ENCODE data around the gene GMPR.

The GMPR gene

DNA sequence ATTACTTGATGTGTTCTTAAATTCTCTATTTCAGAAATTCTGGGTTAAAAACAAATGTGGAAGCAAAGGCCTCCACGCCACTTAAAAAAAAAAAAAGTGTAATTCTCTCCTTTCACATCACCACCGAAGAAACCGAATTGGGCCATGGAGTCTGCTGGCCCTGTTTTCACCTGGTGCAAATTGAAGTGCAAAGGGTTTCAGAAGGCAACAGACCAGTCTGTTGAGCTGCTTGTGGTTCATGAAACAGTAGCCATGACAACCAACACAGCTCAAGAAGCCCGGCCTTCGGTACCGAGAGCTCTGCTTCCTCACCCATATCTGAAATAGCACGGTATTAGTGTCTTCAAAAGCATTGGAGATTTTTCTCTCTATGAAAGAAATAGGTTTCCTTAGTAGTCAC is 63.1 kb downstream of the GMPR start:
- H3K4me3 ChIP-seq (ENCODE audit: low read depth, low read length): no peak overlapping the region
- no peak for TF ChIP-seq CTCF (IDR thresholded peaks at IDR 0.05; ENCODE audit: low read depth, low read length)

DNA sequence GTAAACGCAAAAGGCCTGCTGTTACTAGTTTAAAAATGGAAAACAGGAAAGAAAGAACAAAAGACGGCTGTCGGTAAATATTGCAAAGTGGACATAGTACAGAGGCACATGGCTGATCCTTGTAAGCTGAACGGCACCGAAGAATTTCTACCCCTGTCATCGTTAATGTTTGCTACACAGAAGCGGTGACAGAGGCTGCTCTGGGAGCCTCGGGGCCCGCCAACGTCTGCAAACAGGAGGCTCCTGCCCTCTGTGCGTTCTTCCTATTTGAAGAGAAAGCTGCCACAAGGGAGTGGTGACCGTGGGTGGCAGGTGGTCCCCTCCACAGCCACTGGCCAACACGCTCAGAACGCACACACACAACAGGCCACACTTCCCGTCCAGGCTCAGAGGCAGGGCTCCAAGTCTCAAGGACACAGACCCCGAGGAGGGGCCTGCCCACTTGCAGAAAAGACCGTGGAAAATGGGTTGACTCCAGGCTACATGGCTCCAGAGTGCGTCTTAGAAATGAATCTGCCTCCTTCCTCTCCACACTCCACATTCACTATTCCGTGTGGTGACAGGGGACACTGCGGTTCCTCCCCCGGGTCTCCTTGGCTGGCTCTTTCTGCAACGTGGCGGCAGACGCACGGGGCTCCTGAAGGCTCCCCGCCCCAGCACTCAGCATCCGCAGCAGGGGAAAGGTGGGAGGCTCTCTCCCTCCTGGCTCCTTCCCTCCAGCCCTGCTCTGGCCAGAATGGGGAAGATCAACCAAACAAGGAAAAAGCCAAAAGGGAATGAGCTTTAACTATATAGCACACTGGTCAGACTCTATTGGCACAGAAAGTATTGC is 64.5 kb downstream of the GMPR start:
- H3K4me3 ChIP-seq (ENCODE audit: low read depth, low read length): no peak overlapping the region
- TF ChIP-seq CTCF (IDR thresholded peaks at IDR 0.05; ENCODE audit: low read depth, low read length): no peak

DNA sequence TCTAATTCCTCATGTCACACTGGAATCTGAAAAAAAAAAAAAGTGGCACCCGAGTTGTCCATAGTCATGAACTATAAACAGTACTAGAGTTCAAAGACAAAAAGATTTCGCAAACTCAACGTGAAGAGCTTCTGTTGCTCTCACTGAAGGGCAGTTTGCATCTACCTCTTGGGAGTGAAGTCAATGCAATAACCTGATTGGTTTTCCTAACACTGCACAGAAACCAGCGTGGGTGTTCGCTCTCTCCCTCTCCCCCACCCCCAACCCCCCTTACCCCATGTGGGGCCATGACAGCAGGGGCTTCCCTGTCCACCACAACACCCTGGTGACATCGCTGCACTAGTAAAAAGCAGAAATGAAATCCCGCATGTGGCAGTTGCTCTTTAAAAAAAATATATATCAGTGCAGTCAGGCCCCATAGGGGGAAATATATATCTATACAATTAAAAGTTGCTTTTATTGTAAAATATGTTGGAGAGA is 66.9 kb downstream of the GMPR start:
- no peak overlapping the region for H3K4me3 ChIP-seq (ENCODE audit: low read depth, low read length)

GRCh38 chr6:16305788-16306187 is 67.4 kb downstream of the GMPR start:
- TF ChIP-seq CTCF (IDR thresholded peaks at IDR 0.05; ENCODE audit: low read depth, low read length): no peak
- H3K4me3 ChIP-seq (ENCODE audit: low read depth, low read length): no peak overlapping the region

More for the DNA sequence above, 66.9 kb downstream of the GMPR start:
- TF ChIP-seq CTCF (IDR thresholded peaks at IDR 0.05; ENCODE audit: low read depth, low read length): no peak

DNA sequence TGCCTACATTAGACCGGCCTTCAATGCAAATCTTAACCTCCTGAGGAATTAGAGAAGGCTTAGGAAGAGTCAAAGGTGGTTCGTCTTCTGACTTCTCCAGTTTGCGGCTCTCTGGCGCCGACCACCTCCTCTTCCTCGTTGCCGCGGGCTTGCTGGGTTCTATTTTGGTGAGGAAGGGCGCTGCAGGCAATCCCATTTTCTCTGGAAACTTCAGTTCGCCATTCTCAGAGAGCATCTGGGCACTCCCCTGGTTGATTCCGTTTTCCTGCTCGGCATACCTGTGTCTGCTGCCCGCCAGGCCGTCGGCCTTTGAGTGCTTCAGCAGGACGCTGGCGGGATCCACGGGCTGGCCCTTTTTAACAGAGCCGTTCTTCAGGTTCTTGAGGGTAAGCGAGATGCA is 67.9 kb downstream of the GMPR start:
- no peak overlapping the region for H3K4me3 ChIP-seq (ENCODE audit: low read depth, low read length)
- TF ChIP-seq CTCF (IDR thresholded peaks at IDR 0.05; ENCODE audit: low read depth, low read length): no peak

DNA sequence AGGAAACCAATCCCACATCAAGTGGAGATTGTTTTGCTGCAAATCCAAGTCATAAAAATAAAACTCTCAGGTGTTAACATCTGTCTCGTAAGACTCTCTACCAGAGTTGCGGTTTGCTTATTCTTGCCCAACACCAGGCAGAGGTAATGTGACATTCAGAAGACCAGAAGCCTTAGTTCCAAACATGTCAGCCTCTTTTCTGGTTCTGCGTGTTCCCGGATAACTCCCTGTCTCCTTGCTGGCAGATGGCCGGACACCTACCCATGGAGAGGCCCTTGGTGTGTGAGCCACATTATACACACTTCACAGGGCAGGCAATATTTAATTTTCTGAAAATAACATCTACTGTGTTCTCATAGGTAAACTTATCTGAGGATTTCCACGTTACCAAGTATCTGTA is 73.4 kb downstream of the GMPR start:
- no peak for TF ChIP-seq CTCF (IDR thresholded peaks at IDR 0.05; ENCODE audit: low read depth, low read length)
- no peak overlapping the region for H3K4me3 ChIP-seq (ENCODE audit: low read depth, low read length)

DNA sequence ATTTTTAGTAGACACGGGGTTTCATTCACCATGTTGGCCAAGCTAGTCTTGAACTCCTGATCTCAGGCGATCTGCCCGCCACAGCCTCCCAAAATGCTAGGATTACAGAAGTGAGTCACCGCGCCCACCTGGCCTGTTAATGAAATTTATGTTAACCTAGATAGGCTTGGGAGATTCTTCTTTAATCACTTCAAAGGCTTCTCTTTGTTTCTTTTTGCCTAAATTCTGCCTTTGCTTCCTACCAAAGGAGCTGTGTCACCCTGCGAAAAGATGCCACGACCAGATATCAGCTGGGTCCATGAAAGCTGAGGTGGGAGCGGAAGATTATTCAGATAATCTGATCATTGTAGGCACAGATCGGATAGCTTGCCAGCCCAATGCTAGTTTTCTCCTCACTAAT is 75.3 kb downstream of the GMPR start:
- no peak for TF ChIP-seq CTCF (IDR thresholded peaks at IDR 0.05; ENCODE audit: low read depth, low read length)

More for the DNA sequence above, 75.3 kb downstream of the GMPR start:
- no peak overlapping the region for H3K4me3 ChIP-seq (ENCODE audit: low read depth, low read length)
